ENCODE results near the gene GRIN3B. TPM values are rescaled to one million over a fixed set of nuclear protein-coding genes. Genes with fewer than 3 reads are reported as not detected.

GRIN3B gene
- total RNA-seq, 2 donors from 2014 or later: 2.0 TPM

GRCh38 chr19:1057176-1057855, 57.1 kb downstream of the GRIN3B start:
- DNase-seq: peak; percentile 69
- Histone ChIP-seq H3K36me3 (ENCODE audit: control insufficient read depth, insufficient read depth, low read length) (peaks cover 37% of the 10 kb centered on the region), H3K27me3 (ENCODE audit: control insufficient read depth, insufficient read depth, low read length, poor library complexity, severe bottlenecking) (no peaks in the 10 kb centered on the region), H3K9ac (ENCODE audit: extremely low read depth, low read length, poor library complexity, severe bottlenecking) (no peak overlapping the region), H3K9me3 (ENCODE audit: control insufficient read depth, low read length) (peaks cover 18% of the 10 kb centered on the region), H3K4me1 (ENCODE audit: control insufficient read depth, insufficient read depth, low read length) (no peaks in the 10 kb centered on the region), H3K27ac (ENCODE audit: low read depth, low read length) (no peak overlapping the region), H3K4me3 (ENCODE audit: low read length) (no peak overlapping the region)
- Mint-ChIP-seq H3K4me1 (no peaks in the 10 kb centered on the region), H3K9me3 (no peaks in the 10 kb centered on the region), H3K27me3 (ENCODE audit: insufficient read depth) (no peaks in the 10 kb centered on the region), H3K4me3 (no peak overlapping the region), H3K36me3 (ENCODE audit: low read depth) (peaks cover 24% of the 10 kb centered on the region), H3K27ac (no peak overlapping the region)
- WGBS, 2 experiments (ENCODE audit: insufficient coverage in 1 of 2, insufficient read length in 1 of 2): 80 to 90% methylated on average over 3 of the region's 3 CpGs
- TF ChIP-seq, protein P1, sequence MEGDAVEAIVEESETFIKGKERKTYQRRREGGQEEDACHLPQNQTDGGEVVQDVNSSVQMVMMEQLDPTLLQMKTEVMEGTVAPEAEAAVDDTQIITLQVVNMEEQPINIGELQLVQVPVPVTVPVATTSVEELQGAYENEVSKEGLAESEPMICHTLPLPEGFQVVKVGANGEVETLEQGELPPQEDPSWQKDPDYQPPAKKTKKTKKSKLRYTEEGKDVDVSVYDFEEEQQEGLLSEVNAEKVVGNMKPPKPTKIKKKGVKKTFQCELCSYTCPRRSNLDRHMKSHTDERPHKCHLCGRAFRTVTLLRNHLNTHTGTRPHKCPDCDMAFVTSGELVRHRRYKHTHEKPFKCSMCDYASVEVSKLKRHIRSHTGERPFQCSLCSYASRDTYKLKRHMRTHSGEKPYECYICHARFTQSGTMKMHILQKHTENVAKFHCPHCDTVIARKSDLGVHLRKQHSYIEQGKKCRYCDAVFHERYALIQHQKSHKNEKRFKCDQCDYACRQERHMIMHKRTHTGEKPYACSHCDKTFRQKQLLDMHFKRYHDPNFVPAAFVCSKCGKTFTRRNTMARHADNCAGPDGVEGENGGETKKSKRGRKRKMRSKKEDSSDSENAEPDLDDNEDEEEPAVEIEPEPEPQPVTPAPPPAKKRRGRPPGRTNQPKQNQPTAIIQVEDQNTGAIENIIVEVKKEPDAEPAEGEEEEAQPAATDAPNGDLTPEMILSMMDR (conservative IDR thresholded peaks at IDR 0.05): peak; percentile 22

DNA sequence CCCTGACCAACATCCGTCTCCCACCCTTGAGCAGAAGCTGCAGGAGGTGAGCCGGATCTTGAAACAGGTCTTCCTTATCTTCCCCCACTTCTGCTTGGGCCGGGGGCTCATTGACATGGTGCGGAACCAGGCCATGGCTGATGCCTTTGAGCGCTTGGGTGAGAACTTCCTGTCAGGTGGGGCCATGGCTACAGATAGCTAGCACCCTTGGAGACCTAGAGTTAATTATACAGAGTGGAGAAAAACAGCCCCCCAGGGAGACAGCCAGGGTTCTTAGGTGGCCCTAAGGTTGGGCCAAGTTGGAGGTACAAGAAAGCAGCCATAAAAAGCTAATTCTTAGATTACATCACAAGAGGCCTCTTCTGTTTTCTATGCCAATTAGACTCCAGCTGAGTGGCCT, 57.9 kb downstream of the GRIN3B start:
- H3K4me3 Mint-ChIP-seq: no peak overlapping the region
- no peaks in the 10 kb centered on the region for H3K4me1 ChIP-seq (ENCODE audit: control insufficient read depth, insufficient read depth, low read length)
- no peak overlapping the region for H3K27ac ChIP-seq (ENCODE audit: low read depth, low read length)
- no peak for DNase-seq
- 96 to 100% methylated on average over 4 to 5 of the region's 5 CpGs for WGBS, 2 experiments (ENCODE audit: insufficient coverage in 1 of 2, insufficient read length in 1 of 2)
- H3K9ac ChIP-seq (ENCODE audit: extremely low read depth, low read length, poor library complexity, severe bottlenecking): no peak overlapping the region
- H3K9me3 ChIP-seq (ENCODE audit: control insufficient read depth, low read length): peaks cover 18% of the 10 kb centered on the region
- no peak overlapping the region for H3K27ac Mint-ChIP-seq
- H3K36me3 Mint-ChIP-seq (ENCODE audit: low read depth): peaks cover 22% of the 10 kb centered on the region
- H3K27me3 Mint-ChIP-seq (ENCODE audit: insufficient read depth): no peaks in the 10 kb centered on the region
- H3K9me3 Mint-ChIP-seq: no peaks in the 10 kb centered on the region
- TF ChIP-seq, protein P1 (conservative IDR thresholded peaks at IDR 0.05): no peak
- H3K36me3 ChIP-seq (ENCODE audit: control insufficient read depth, insufficient read depth, low read length): peaks cover 37% of the 10 kb centered on the region
- H3K27me3 ChIP-seq (ENCODE audit: control insufficient read depth, insufficient read depth, low read length, poor library complexity, severe bottlenecking): no peaks in the 10 kb centered on the region
- H3K4me1 Mint-ChIP-seq: no peaks in the 10 kb centered on the region
- no peak overlapping the region for H3K4me3 ChIP-seq (ENCODE audit: low read length)

Other genes starting within 250 kb of the GRIN3B start
- under 1 TPM in 1 of 2 donors, not detected in 1; 0.11 TPM for gene MISP, start 249.3 kb upstream of the GRIN3B start, total RNA-seq
- 100 to 1,000 TPM; 647 to 694 TPM for gene PTBP1, start 203.0 kb upstream of the GRIN3B start, total RNA-seq
- 100 to 1,000 TPM; 110 to 111 TPM for gene PLPPR3, start 178.5 kb upstream of the GRIN3B start, total RNA-seq
- gene AZU1, start 172.6 kb upstream of the GRIN3B start, total RNA-seq: 1 to 10 TPM; 2.5 to 3.7 TPM
- gene PRTN3, start 159.4 kb upstream of the GRIN3B start, total RNA-seq: not detected
- gene ELANE, start 148.1 kb upstream of the GRIN3B start, total RNA-seq: not detected
- gene CFD, start 140.8 kb upstream of the GRIN3B start, total RNA-seq: 1 to 10 TPM in 1 of 2 donors, under 1 TPM in 1; 0.38 to 1.1 TPM
- gene MED16, start 107.2 kb upstream of the GRIN3B start, total RNA-seq: 10 to 100 TPM; 75.8 to 92.4 TPM
- gene RNU6-9, start 106.9 kb upstream of the GRIN3B start, total RNA-seq: not detected
- gene R3HDM4, start 87.2 kb upstream of the GRIN3B start, total RNA-seq: 10 to 100 TPM; 61.1 to 64.7 TPM
- under 1 TPM in 1 of 2 donors, not detected in 1; 0.73 TPM for gene KISS1R, start 83.1 kb upstream of the GRIN3B start, total RNA-seq
- gene ARID3A, start 74.4 kb upstream of the GRIN3B start, total RNA-seq: 100 to 1,000 TPM; 121 to 124 TPM
- 10 to 100 TPM; 68.6 to 85.6 TPM for gene WDR18, start 16.1 kb upstream of the GRIN3B start, total RNA-seq
- gene TMEM259, start 20.7 kb downstream of the GRIN3B start, total RNA-seq: 100 to 1,000 TPM; 157 to 176 TPM
- gene RNU6-2, start 21.1 kb downstream of the GRIN3B start, total RNA-seq: not detected
- gene CNN2, start 26.2 kb downstream of the GRIN3B start, total RNA-seq: 100 to 1,000 TPM; 426 to 469 TPM
- gene ABCA7, start 39.7 kb downstream of the GRIN3B start, total RNA-seq: 10 to 100 TPM; 67.2 to 68.7 TPM
- 10 to 100 TPM; 14.8 to 17.1 TPM for gene ARHGAP45, start 66.7 kb downstream of the GRIN3B start, total RNA-seq
- 100 to 1,000 TPM; 225 to 254 TPM for gene POLR2E, start 95.0 kb downstream of the GRIN3B start, total RNA-seq
- 100 to 1,000 TPM; 331 to 449 TPM for gene GPX4, start 103.6 kb downstream of the GRIN3B start, total RNA-seq
- 10 to 100 TPM; 43.3 to 50.4 TPM for gene SBNO2, start 173.8 kb downstream of the GRIN3B start, total RNA-seq
- 10 to 100 TPM; 78.8 to 81.4 TPM for gene STK11, start 205.4 kb downstream of the GRIN3B start, total RNA-seq
- 10 to 100 TPM; 21.5 to 28.5 TPM for gene CBARP, start 237.6 kb downstream of the GRIN3B start, total RNA-seq
- gene ATP5F1D, start 241.3 kb downstream of the GRIN3B start, total RNA-seq: 100 to 1,000 TPM; 144 to 159 TPM
- 100 to 1,000 TPM; 183 to 185 TPM for gene MIDN, start 248.2 kb downstream of the GRIN3B start, total RNA-seq

All from endodermal cell (in vitro differentiated cells).